NCI-H2196 (cell line): ENCODE data around the gene GPR55.

ENCODE experiments used
- DNase-seq: peaks from one replicate; lab custom pipeline; 2025; ENCODE audit not compliant: unreplicated experiment; lab: John Stamatoyannopoulos, UW

The GPR55 gene

GRCh38 chr2:230935130-230935430 lies 10.0 kb upstream of the GPR55 start:
- no peak for DNase-seq

GRCh38 chr2:230934231-230935129 lies 9.4 kb upstream of the GPR55 start:
- no peak for DNase-seq

GRCh38 chr2:230933521-230934180 lies 8.6 kb upstream of the GPR55 start:
- no peak for DNase-seq

DNA sequence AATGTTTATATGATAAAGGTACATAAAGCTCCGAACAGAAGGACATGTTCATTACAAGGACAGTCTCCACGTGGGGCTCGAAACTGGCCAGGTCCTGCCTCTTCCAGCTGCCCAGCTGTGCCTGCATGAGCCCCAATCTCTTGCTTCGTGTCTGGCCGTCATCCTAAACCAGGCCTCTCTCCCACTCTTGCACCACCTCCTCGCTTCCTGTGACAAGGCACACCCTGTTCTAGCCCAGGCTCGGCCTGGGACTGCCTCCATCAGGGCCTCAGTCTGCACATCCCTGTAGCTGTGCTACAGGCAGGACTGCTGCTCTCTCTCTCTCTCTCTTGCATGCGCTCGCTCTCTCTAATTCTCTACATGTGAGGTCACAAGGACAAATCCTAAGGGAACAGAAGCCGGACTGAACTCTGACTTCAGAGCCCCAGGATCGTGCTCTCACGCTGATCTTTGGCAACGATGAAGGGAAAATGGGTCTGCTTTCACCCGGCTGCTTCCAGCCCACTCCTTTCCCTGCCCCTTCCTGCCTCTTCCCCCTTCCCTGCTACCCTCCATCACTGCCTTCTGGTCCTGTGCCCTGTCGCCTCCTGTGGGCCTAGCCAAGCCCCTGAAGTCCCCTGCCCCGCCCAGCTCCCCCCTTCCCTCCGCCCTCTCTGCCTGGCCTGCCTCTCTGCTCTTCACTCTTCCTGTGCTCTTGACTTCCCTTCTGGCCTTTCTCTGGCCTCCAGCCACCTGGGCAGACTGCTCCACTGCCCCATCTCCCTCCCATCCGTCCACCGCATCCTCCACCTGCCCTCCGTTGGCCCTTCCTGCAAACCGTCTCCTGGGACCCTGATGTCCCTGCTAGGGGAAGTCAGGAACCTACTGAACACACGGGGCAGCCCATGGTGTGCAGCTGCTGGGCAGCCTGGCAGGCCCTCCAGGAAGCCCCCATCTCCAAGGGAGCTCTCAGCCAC lies 7.8 kb upstream of the GPR55 start:
- no peak for DNase-seq

GRCh38 chr2:230931556-230932231 lies 6.7 kb upstream of the GPR55 start:
- DNase-seq, result no peak

DNA sequence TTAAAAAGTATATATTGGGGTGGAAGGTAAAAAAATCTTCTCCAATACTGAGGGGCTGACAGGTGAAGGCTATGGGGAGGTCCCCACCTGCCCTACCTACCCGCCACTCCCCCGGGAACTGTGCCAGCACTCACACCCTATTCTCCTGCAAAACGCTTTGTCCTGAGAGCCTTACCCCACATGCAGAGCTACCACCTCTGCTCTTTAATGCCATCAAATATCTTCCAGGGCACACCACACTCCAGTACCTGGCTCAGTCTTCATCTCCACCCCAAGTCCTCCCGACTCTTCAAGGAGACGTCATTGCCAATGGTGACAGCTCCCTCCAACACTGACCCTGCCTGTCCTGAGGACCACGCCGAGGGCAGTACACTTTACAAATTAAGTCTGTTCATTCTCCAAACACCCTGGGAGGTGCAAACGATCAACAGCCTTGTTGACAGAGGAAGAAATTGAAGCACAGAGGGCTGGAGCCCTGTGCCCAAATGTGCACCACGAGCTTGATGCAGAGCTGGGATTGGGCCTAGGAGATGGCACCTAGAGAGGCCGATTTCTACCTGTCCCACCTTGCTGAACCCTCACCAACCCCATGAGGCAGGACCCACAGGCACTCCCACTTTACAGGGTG lies 6.0 kb upstream of the GPR55 start:
- no peak for DNase-seq

GRCh38 chr2:230930149-230930780 lies 5.2 kb upstream of the GPR55 start:
- DNase-seq, result no peak

GRCh38 chr2:230929381-230930148 lies 4.5 kb upstream of the GPR55 start:
- DNase-seq, result no peak

DNA sequence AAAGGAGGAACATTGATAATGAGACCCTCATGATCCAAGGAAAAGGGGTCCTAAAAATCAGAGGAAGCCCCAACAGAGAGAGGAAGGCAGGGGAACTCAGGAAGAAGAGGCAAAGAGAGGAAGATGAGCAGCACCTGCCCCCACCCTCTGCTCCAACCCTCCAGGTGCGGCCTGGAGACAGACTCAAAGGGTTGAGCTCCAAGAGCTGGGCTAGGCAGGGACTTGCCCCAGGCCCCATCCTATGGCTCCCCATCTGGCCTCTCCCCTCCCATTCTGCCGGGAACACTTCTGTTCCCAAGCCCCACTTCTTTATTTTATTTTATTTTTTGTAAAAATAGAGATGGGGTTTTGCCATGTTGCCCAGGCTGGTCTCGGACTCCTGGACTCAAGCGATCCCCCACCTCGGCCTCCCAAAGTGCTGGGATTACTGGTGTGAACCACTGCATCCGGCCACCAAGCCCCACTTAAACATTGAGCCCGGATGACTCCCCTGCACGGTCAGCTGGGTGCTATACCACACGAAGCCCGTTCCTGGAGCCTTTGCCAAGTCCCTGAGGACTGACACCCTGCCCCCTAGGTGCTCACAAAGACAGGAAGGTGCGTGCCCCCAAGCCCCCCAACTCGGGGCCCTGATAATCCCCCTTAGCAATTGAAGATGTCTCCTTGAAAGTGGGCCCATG lies 3.8 kb upstream of the GPR55 start:
- DNase-seq, result no peak

- DNase-seq, result no peak
Observed at GRCh38 chr2:230927711-230928341, 2.8 kb upstream of the GPR55 start.

DNA sequence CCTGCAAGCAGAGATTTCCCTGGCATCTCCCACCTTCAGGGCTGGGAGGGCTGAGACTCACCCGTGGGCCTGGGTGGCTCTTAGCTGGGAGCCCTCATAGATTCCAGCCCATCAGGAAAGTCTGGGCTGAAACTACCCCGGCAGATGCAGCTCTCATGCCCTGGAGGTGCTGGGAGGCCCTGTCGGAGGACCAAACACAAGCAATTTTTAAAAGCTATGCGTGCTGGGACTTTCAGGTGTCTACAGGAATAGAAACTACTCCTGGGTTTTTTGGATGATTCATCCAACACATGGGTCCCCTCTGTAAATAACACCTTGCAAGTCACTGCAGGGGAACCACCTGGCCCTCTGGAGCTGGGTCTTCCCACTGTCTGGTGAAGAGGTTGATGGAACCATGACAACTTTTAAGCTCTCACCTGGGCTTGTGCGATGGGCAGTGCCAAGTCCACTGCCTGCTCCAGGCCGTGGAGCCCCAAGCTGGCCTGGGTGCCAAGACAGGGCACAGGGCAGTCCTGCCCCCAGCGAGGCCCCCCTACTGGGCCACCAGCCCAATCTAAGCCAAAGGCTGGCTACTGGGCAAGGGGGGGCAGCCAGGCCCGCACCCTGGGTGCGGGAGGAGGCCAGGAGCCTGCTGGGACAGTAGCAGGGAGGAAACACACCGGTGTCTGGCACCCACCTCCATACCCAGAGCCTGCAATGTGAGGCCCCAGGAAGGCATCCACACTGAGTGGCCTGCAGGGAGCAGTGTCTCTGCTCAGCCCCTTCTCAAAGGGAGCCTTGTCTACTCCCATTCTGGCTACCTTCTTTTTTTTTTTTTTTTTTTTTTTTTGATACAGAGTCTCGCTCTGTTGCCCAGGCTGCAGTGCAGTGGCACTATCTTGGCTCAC lies 1.1 kb upstream of the GPR55 start:
- DNase-seq, result no peak

- DNase-seq, result no peak
Observed at GRCh38 chr2:230925443-230925878, 419 bp upstream of the GPR55 start.

GRCh38 chr2:230924092-230924469 lies 961 bp downstream of the GPR55 start:
- no peak for DNase-seq

DNA sequence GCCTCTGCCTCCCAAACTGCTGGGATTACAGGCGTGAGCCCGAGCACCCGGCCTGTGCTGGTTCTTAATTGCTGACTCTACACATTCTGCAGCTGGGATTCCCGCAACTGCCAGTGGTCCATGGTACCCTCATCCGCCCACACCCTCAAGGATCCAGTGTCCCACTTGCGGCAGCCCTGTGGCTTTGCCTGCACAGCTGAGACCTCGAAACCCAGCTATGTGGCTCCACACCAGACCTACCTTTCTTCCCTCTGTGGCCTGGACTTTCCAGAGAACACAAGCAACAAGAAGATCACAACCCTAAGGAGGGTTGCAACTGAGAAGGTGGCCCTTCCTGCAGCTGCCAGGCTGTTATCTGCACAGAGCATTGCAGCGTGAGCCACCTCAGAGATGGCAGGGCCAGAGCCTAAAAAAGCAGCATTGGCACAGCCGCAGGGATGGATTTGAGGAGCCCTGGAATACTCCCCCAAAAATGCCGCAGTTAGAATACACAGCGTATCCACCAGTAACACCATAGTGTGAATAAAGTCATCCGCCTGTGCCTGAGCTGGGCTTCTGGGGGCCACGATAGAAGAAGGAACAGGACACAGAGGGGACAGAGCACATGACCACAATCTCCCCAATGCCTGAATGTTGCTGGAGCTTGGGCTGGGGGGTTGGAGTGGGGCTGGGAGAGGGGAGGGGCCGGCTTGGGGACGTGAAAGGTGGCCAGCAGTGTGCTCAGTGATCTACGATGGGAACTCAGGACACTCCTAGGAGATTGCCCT lies 1.9 kb downstream of the GPR55 start:
- DNase-seq, result no peak

DNA sequence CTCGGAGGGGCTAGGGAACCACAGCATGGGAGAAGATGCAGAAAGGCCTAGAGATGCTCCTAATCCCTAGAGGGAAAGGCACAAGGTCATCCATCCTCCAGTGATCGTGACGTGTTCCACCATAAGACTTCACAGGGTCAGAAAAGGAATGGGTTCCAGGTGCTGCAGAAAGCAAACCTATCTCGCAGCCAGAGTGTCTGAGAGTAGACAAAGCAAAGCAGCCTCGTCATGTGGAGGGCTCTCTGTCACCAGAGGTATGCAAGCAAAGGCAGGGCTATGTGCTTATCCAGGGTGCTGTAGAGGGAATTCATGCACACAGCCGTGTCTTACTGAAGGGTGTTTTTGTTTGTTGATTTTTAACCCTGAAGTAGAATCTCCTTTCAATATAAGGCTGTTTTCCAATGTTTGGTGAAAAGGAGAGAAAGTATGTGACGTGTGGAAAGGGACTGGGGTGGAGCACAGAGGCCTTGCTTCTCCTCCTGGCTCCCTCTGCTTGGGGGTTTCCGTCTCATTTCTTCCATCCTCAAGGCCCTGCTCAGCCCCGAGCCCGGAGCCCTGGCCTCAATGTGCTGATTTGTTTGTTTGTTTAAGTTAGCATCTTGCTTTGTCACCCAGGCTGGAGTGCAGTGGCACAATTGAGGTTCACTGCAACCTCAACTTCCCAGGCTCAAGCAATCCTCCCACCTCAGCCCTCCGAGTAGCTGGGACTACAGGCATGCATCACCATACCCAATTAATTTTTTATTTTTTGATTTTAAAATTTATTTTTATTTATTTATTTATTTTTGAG lies 3.0 kb downstream of the GPR55 start:
- DNase-seq, result no peak

DNA sequence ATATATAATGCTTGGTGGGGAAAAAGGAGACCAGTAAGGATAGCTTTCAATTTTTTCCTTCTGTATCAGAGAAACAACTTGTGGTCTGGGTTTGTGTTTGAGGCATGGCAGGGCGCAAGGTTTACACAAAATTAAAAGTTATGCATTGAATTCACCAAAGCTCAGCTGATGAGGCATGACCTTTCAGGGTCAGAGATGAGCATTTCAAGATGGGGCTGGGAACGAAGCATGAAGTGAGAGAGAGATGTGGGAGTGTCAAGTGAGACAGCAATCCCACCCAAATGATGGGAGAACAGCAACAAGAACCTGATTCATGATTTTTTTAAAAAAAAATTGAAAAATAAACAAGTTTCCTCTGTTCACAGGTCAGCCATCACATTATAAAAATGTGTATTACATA lies 4.9 kb downstream of the GPR55 start:
- no peak for DNase-seq
